ENCODE results near the gene EFHD2.
"Not testable (repeated sequence)": the region's sequence is repeated elsewhere in the genome, so short reads cannot be mapped to it uniquely, and the experiment has no call there.

Gene EFHD2

GRCh38 chr1:15428252-15428651 lies 18.6 kb downstream of the EFHD2 start:
- peak overlapping the region; percentile 96 for H3K27ac Mint-ChIP-seq
- DNase-seq (ENCODE audit: low spot score in 2 of 2); H3K4me3 Mint-ChIP-seq; H3K9me3 Mint-ChIP-seq; ATAC-seq: not testable (repeated sequence)
- peaks cover 73% of the 10 kb centered on the region for H3K36me3 Mint-ChIP-seq
- peaks cover 58% of the 10 kb centered on the region for H3K4me1 Mint-ChIP-seq

- DNase-seq (ENCODE audit: low spot score in 2 of 2) (no peak), ATAC-seq (peak; percentile 9)
- H3K4me1 Mint-ChIP-seq: peaks cover 52% of the 10 kb centered on the region
- H3K4me3 Mint-ChIP-seq: no peak overlapping the region
- H3K27ac Mint-ChIP-seq: no peak overlapping the region
- no peaks in the 10 kb centered on the region for H3K9me3 Mint-ChIP-seq
- H3K36me3 Mint-ChIP-seq: peaks cover 78% of the 10 kb centered on the region
Measured at GRCh38 chr1:15428815-15429435, 19.2 kb downstream of the EFHD2 start.

- peaks cover 78% of the 10 kb centered on the region for H3K36me3 Mint-ChIP-seq
- peaks cover 44% of the 10 kb centered on the region for H3K4me1 Mint-ChIP-seq
- no peak overlapping the region for H3K4me3 Mint-ChIP-seq
- peak; percentile 45 for ATAC-seq
- peak overlapping the region; percentile 48 for H3K27ac Mint-ChIP-seq
- no peaks in the 10 kb centered on the region for H3K9me3 Mint-ChIP-seq
- DNase-seq (ENCODE audit: low spot score in 2 of 2): no peak
Measured at GRCh38 chr1:15429701-15430149, 20.0 kb downstream of the EFHD2 start.

GRCh38 chr1:15430787-15431570 lies 21.3 kb downstream of the EFHD2 start:
- peak; percentile 68 for ATAC-seq
- peaks cover 40% of the 10 kb centered on the region for H3K4me1 Mint-ChIP-seq
- no peak overlapping the region for H3K4me3 Mint-ChIP-seq
- peak; percentile 76 to 92 for DNase-seq (ENCODE audit: low spot score in 2 of 2)
- H3K36me3 Mint-ChIP-seq: peaks cover 71% of the 10 kb centered on the region
- H3K27ac Mint-ChIP-seq: peak overlapping the region; percentile 48
- H3K9me3 Mint-ChIP-seq: no peaks in the 10 kb centered on the region

GRCh38 chr1:15431571-15431948 lies 21.9 kb downstream of the EFHD2 start:
- Mint-ChIP-seq H3K4me1 (peaks cover 34% of the 10 kb centered on the region), H3K36me3 (peaks cover 65% of the 10 kb centered on the region), H3K27ac (peak overlapping the region; percentile 26), H3K4me3 (no peak overlapping the region), H3K9me3 (no peaks in the 10 kb centered on the region)
- ATAC-seq (no peak), DNase-seq (ENCODE audit: low spot score in 2 of 2) (no peak)

GRCh38 chr1:15432324-15432723 lies 22.6 kb downstream of the EFHD2 start:
- Mint-ChIP-seq H3K36me3 (peaks cover 57% of the 10 kb centered on the region), H3K9me3 (no peaks in the 10 kb centered on the region), H3K4me3 (no peak overlapping the region), H3K4me1 (peaks cover 26% of the 10 kb centered on the region), H3K27ac (peak overlapping the region; percentile 76)
- ATAC-seq (no peak), DNase-seq (ENCODE audit: low spot score in 2 of 2) (no peak)

GRCh38 chr1:15433471-15433870 lies 23.8 kb downstream of the EFHD2 start:
- Mint-ChIP-seq H3K9me3 (no peaks in the 10 kb centered on the region), H3K4me3 (no peak overlapping the region), H3K27ac (peak overlapping the region; percentile 76), H3K36me3 (peaks cover 46% of the 10 kb centered on the region), H3K4me1 (peaks cover 16% of the 10 kb centered on the region)
- ATAC-seq (no peak), DNase-seq (ENCODE audit: low spot score in 2 of 2) (no peak)

GRCh38 chr1:15434739-15435138 lies 25.1 kb downstream of the EFHD2 start:
- H3K36me3 Mint-ChIP-seq: peaks cover 36% of the 10 kb centered on the region
- DNase-seq (ENCODE audit: low spot score in 2 of 2); H3K4me3 Mint-ChIP-seq; ATAC-seq; H3K9me3 Mint-ChIP-seq; H3K27ac Mint-ChIP-seq: not testable (repeated sequence)
- H3K4me1 Mint-ChIP-seq: peaks cover 13% of the 10 kb centered on the region

GRCh38 chr1:15435239-15436077 lies 25.8 kb downstream of the EFHD2 start:
- H3K9me3 Mint-ChIP-seq: no peaks in the 10 kb centered on the region
- ATAC-seq: no peak
- H3K4me1 Mint-ChIP-seq: peaks cover 6% of the 10 kb centered on the region
- H3K36me3 Mint-ChIP-seq: peaks cover 29% of the 10 kb centered on the region
- DNase-seq (ENCODE audit: low spot score in 2 of 2): no peak
- H3K4me3 Mint-ChIP-seq: no peak overlapping the region
- no peak overlapping the region for H3K27ac Mint-ChIP-seq

- DNase-seq (ENCODE audit: low spot score in 2 of 2): no peak
- Mint-ChIP-seq H3K4me1 (peaks cover 6% of the 10 kb centered on the region), H3K27ac (no peak overlapping the region), H3K4me3 (no peak overlapping the region), H3K36me3 (peaks cover 16% of the 10 kb centered on the region), H3K9me3 (no peaks in the 10 kb centered on the region)
- no peak for ATAC-seq
Measured at GRCh38 chr1:15436881-15437442, 27.3 kb downstream of the EFHD2 start.

GRCh38 chr1:15439325-15439724 lies 29.6 kb downstream of the EFHD2 start:
- no peak for DNase-seq (ENCODE audit: low spot score in 2 of 2)
- Mint-ChIP-seq H3K36me3 (no peaks in the 10 kb centered on the region), H3K4me3 (no peak overlapping the region), H3K27ac (no peak overlapping the region), H3K4me1 (no peaks in the 10 kb centered on the region), H3K9me3 (no peaks in the 10 kb centered on the region)
- ATAC-seq: no peak

GRCh38 chr1:15440357-15440756 lies 30.7 kb downstream of the EFHD2 start:
- Mint-ChIP-seq H3K9me3 (no peaks in the 10 kb centered on the region), H3K4me3 (no peak overlapping the region), H3K27ac (no peak overlapping the region), H3K36me3 (no peaks in the 10 kb centered on the region), H3K4me1 (peaks cover 6% of the 10 kb centered on the region)
- ATAC-seq: no peak
- DNase-seq (ENCODE audit: low spot score in 2 of 2): no peak

GRCh38 chr1:15441247-15441646 lies 31.6 kb downstream of the EFHD2 start:
- H3K36me3 Mint-ChIP-seq: no peaks in the 10 kb centered on the region
- no peak for ATAC-seq
- H3K27ac Mint-ChIP-seq: no peak overlapping the region
- peaks cover 14% of the 10 kb centered on the region for H3K4me1 Mint-ChIP-seq
- no peaks in the 10 kb centered on the region for H3K9me3 Mint-ChIP-seq
- no peak for DNase-seq (ENCODE audit: low spot score in 2 of 2)
- H3K4me3 Mint-ChIP-seq: no peak overlapping the region

GRCh38 chr1:15442119-15442518 lies 32.4 kb downstream of the EFHD2 start:
- Mint-ChIP-seq H3K4me3 (no peak overlapping the region), H3K36me3 (no peaks in the 10 kb centered on the region)

GRCh38 chr1:15442759-15443158 lies 33.1 kb downstream of the EFHD2 start:
- Mint-ChIP-seq H3K9me3 (no peaks in the 10 kb centered on the region), H3K4me3 (no peak overlapping the region), H3K27ac (no peak overlapping the region), H3K36me3 (no peaks in the 10 kb centered on the region), H3K4me1 (peaks cover 14% of the 10 kb centered on the region)
- DNase-seq (ENCODE audit: low spot score in 2 of 2): no peak
- ATAC-seq: no peak

More at GRCh38 chr1:15442119-15442518, 32.4 kb downstream of the EFHD2 start:
- no peaks in the 10 kb centered on the region for H3K9me3 Mint-ChIP-seq
- H3K27ac Mint-ChIP-seq: no peak overlapping the region
- DNase-seq (ENCODE audit: low spot score in 2 of 2): no peak
- ATAC-seq: no peak
- peaks cover 14% of the 10 kb centered on the region for H3K4me1 Mint-ChIP-seq

Measured in stimulated activated effector memory CD8-positive, alpha-beta T cell treated with anti-CD3 and anti-CD28 coated beads, Interleukin-12 subunit alpha, Interleukin-12 subunit beta, amount 100 ng/mL, for 72 hours (primary cell).